GM15510 (cell line): ENCODE data around the gene FKBP10.

Experiments used
- POLR2A ChIP-seq: IDR thresholded peaks from 3 replicates; pipeline ENCODE4 v1.6.1; 2011; ENCODE audit warnings: borderline replicate concordance; ENCODE audit not compliant: insufficient read length; ENCODE audit errors: extremely low read depth

FKBP10 gene

GRCh38 chr17:41797377-41797776 is 15.4 kb upstream of the FKBP10 start:
- TF ChIP-seq POLR2A: no peak

- no peak for TF ChIP-seq POLR2A
Observed at GRCh38 chr17:41799366-41799765, 13.4 kb upstream of the FKBP10 start.

DNA sequence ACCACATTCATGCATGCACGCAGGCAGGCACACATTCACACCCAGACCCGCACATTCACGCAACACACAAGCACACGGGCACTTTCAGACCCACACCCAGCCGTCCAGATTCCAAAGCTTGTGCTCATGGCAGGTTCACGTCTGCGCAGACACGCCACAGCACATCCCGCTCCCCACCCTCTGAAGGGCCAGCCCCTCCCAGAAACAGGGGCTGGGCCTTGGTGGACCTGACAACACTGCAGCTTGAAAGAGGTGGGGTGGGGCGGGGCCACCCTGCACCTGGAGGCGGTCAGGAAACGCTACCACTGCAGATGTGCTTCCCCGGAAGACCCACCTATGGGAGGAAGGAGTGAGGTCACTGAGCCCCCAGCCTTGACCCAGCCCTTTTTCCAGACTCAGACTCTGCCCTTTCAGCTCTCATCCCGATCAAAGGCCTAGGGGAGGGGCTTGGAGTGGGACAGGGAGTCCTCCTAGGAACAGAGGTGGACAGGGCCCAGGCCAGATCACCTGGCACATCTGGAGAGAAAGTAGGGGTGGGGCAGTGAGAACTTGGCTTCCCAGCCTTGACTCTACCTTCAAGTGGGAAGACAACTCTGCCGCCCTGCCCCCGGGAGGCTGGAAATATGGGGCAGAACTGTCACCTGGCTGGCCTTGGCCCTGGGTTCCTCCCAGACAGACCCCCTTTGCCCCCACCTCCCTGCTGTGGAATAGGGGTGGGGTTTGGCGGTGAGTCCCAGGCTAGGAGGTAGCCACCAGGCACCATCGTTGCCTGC is 12.0 kb upstream of the FKBP10 start:
- no peak for TF ChIP-seq POLR2A

DNA sequence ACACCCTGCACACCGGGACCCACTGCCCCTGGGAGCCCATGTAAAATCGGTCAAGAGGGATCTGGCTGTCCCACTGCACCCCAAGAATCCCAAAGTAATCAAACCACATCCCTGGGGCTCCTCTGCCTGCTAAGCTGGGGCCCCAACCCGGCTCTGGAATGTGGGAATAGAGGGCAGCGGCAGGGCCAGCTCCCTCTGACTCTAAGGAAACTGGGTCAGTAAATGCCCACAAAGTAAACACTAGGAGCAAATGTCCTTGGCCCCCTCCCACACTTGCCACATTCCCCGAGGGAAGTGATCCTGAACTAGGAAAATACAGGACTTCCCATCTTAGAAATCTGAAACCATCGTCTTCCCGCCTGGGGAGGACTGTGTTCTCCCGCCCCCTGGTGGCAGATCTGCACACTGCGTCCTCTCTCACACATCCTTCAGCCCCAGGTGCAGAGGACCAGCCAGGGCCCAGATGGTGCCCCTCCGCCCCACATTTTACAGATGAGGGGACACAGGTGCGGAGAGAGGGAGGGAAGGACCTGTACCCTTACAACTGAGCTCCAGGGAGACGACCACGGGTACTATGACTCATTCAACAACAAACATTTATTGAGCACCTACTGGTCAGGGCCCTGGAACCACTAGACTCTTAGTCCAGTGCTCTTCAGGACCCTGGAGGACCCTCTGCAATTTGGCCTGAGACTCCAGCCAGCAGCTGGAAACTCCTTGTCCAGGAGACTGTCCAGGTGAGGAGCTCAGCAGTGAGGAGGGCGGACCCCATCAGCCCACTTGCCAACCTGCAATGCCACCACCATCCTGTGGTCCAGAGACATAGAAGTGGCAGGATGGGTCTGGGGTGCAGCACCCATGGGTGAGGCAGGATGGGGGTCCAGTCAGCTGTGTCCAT is 11.2 kb upstream of the FKBP10 start:
- no peak for TF ChIP-seq POLR2A

- no peak for TF ChIP-seq POLR2A
Observed at GRCh38 chr17:41803049-41804020, 9.5 kb upstream of the FKBP10 start.

- no peak for TF ChIP-seq POLR2A
Observed at GRCh38 chr17:41806685-41807445, 5.9 kb upstream of the FKBP10 start.

DNA sequence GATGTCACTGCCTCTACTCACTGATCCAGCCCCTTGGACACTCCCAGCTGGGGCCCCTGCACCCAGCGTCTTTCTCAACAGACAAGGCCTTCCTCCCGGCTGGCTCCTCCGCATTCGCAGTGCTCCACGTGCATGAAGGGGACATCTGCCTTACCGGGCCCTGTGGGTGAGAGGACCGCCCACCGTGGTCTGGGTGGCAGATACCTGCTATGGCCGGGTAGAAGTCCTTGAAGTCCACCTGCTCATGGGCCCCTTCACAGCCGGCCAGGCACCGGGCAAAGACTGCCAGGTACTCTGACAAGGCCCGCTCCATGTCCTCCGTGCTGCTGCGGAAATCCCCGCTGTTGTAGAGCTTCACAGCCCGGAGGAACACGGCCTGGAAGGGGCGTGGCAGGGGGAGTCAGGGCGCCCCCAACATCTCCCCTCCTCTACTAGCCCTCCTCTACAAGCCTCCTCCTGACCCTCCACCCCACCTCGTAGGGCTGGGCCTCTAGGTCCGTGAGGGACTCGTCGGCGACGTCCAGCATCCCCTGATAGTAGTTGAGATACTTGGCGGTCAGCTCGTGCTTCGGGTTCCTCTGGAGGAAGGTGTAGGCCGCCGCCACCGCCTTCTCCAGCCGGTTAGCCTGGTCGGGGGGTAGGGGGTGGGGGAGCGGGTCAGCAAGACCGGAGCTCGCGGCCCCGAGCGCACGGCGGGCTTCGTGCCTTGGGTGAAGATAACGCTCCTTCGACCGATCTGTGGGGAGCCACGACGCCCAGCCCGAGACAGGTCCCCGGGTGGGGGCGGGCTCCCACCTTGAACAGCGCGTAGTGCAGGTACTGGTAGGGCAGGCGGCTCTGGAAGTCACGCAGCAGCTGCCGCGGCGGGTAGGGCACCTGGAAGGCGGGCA is 1.9 kb upstream of the FKBP10 start:
- no peak for TF ChIP-seq POLR2A

DNA sequence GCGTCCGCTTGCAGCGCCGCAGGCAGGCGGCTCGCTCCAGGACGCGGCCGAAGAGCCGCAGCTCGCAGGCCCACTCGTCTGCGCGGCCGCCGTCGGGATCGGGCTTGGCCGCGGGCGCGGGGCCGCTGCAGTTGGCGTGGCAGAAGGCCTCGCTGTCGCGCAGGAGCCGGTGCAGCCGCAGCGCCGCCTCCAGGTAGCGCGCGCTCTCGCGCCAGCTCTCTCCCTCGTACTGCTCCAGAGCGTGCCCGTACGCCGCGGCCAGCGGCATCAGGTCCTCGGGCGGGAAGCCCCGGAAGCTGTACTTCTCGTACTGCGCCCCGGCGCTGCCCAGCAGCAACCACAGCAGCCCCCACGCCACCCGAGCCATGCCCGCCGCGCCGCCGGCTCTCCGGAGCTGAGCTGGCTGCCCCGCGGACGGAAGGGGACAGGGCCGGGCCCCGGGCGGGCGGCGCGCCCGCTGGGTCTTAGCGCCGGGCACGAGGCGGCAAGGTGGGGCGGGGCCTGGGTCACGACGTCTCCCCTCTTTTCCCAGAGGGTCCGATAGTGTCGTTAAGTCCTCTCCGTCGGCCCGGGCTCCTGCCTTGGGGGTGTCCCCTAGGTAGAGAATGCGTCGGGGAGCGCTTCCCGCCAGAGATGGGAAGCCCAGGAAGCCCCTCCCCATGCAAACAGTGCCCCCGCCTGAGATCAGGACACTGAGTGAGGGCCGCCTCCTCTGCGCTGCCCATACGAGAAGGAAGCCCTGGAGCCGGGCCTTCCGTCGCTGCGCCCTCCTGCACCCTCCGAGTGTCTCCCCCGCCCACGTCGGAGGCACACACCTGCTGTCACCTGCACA is 1.0 kb upstream of the FKBP10 start, which contains the start of gene P3H4:
P3H4 (minus strand) TSS at position 401 of the 832 bp plus-strand sequence; CDS start at position 367, 34 bp downstream.
- TF ChIP-seq POLR2A: no peak

DNA sequence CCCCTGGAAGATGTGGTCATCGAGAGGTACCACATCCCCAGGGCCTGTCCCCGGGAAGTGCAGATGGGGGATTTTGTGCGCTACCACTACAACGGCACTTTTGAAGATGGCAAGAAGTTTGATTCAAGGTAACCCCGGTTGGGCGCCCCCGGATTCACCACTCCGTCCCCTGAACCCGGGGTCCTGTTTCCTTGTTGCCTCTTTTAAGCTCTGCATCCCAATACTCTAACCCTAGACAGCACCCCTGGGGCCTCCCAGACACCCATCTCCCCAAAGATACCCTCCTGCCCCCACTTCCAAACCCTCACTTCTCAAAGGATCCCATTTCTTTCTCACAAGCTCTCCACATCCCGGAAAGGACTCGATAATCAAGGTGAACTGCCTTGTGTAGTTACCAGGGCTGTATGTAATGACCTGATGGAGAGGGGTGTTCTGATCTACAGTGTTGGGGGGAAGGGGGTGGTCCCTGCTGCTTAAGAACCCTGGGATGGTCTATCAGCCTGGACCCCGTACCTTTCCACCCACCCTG is 412 bp downstream of the FKBP10 start:
- TF ChIP-seq POLR2A: no peak

- TF ChIP-seq POLR2A: no peak
Observed at GRCh38 chr17:41813699-41814124, 908 bp downstream of the FKBP10 start.

DNA sequence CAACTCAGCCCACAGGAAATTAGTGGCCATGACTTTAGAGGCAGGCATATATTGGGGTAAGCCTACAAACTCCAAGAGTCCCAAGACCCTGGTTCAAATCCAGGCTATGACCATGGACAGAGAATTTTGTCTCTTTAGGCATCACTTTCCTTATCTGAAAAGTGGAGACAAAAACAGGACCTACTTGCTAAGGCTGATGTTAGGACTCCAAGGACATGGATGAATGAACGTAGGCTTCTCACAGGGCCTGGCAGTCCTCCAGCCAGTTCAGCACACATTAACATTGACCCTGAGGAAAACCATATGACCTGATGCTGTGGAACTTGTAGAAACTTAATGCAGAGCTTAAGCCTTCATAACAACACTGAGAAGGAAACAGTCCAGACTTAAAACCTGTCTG is 1.4 kb downstream of the FKBP10 start:
- no peak for TF ChIP-seq POLR2A

DNA sequence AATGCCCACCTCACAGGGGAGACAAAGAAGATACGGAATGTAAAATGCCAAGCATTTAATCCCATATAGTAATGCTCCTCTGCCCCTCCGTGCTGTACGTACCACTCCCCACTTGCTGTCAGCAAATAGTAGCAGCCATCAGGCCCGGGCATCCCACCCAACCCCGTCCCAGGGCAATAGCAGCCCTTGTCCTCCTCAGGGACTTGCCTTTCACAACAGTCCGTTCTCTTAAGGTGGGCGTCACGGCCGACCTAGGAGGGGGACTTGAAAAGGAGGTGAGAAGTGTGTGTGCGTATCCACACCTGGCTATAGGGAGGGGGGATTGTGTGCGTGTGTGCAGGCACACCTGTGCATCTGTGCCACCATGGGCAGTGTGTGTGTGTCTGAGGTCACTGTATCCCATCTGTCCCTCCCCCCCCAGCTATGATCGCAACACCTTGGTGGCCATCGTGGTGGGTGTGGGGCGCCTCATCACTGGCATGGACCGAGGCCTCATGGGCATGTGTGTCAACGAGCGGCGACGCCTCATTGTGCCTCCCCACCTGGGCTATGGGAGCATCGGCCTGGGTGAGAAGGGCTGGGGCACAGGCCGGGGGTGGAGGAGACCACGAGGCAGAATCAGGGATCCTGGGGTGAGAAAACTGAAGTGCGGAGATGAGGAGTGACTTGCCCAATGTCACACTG is 4.0 kb downstream of the FKBP10 start:
- no peak for TF ChIP-seq POLR2A

DNA sequence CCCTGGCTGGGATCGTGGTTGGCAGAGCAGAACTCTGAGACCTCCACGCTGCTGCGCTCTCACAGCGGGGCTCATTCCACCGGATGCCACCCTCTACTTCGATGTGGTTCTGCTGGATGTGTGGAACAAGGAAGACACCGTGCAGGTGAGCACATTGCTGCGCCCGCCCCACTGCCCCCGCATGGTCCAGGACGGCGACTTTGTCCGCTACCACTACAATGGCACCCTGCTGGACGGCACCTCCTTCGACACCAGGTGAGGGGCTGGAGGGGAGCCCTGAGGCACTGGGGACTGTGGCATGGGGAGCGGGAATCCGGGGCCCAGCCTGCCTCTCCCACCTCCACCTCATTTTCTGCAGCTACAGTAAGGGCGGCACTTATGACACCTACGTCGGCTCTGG is 5.2 kb downstream of the FKBP10 start:
- TF ChIP-seq POLR2A: no peak
